Measurements from ENCODE around the gene TMEM163. TPM values are rescaled to one million over a fixed set of nuclear protein-coding genes. Genes with fewer than 3 reads are reported as not detected.
A peak's percentile ranks its signal among the peaks of the same experiment; 100 is the strongest.
"Not testable (repeated sequence)": the region's sequence is repeated elsewhere in the genome, so short reads cannot be mapped to it uniquely, and the experiment has no call there.

The TMEM163 gene
- total RNA-seq, 3 donors from 2014 or later, result 0.13 to 0.20 (median 0.14) TPM

DNA sequence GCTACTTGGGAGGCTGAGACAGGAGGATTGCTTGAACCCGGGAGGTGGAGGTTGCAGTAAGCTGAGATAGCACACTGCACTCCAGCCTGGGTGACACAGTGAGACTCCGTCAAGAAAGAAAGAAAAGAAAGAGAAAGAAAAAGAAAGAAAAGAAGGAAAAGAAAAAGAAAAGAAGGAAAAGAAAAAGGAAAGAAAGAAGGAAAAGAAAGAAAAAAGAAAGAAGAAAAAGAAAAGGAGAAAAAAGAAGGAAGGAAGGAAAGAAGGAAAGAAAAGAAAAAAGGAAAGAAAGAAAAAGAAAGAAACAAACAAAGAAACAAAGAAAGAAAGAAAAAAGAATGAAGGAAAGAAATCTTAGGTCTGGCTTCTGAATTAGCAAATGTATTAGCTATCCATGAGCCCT, 150.4 kb downstream of the TMEM163 start:
- H3K4me1 Mint-ChIP-seq (ENCODE audit: low read depth), result no peaks in the 10 kb centered on the region
- no peak overlapping the region for H3K4me3 Mint-ChIP-seq
- H3K9me3 Mint-ChIP-seq, result no peaks in the 10 kb centered on the region
- H3K27me3 Mint-ChIP-seq (ENCODE audit: low read depth), result peaks cover 7% of the 10 kb centered on the region
- no peaks in the 10 kb centered on the region for H3K36me3 Mint-ChIP-seq (ENCODE audit: insufficient read depth)
- no peak for ATAC-seq
- no peak for DNase-seq

DNA sequence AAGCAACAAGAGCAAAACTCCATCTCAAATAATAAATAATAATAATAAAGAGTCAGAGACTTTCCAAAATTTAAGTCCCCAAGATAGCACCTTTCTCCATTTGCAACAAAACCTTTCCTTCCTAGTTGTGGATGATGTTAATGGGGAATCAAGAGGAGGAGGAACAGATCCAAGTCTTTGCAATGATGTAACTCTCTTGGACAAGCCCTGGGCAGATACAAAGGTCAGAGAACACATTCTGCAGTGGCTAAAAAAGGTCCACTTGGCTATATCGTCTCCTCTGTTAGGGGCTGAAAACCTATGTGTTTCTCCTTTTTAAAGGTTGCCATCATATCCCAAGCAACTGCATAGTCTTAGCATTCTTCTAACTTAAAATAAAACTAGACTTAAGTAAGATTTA, 151.1 kb downstream of the TMEM163 start:
- Mint-ChIP-seq H3K4me1 (ENCODE audit: low read depth) (no peaks in the 10 kb centered on the region), H3K4me3 (no peak overlapping the region), H3K9me3 (no peaks in the 10 kb centered on the region), H3K27me3 (ENCODE audit: low read depth) (peaks cover 9% of the 10 kb centered on the region), H3K36me3 (ENCODE audit: insufficient read depth) (no peaks in the 10 kb centered on the region)
- ATAC-seq, result no peak
- no peak for DNase-seq

DNA sequence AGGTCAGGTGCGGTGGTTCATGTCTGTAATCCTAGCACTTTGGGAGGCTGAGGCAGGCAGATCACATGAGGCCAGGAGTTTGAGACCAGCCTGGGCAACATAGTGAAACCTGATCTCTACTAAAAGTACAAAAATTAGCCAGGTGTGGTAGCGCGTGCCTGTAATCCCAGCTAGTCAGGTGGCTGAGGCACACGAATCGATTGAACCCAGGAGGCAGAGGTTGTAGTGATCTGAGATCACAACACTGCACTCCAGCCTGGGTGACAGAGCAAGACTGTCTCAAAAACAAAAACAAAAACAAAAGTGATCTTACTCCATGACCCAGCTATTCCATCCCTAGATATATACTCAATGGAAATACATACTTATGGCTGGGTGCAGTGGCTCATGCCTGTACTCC, 153.8 kb downstream of the TMEM163 start:
- ATAC-seq; DNase-seq; H3K36me3 Mint-ChIP-seq (ENCODE audit: insufficient read depth); H3K9me3 Mint-ChIP-seq; H3K4me1 Mint-ChIP-seq (ENCODE audit: low read depth); H3K4me3 Mint-ChIP-seq: not testable (repeated sequence)
- peaks cover 13% of the 10 kb centered on the region for H3K27me3 Mint-ChIP-seq (ENCODE audit: low read depth)

DNA sequence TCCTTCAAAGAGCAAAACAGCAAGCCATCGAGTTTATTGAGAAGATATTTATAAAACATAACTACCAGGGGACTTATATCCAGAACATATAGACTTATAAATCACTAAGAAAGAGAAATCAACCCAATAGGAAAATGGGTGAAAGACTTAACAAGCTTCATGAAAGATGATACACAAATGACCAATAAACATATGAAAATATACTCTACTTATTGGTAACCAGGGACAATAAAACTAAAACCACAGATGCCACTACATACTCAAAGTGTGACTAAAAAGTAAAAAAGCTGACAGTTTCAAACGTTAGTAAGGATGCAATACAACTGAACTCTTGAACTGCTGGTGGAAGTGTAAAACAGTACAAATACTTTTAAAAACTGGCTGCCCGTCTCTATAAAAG, 154.3 kb downstream of the TMEM163 start:
- H3K4me1 Mint-ChIP-seq (ENCODE audit: low read depth), result no peaks in the 10 kb centered on the region
- no peaks in the 10 kb centered on the region for H3K36me3 Mint-ChIP-seq (ENCODE audit: insufficient read depth)
- no peak for DNase-seq
- peaks cover 13% of the 10 kb centered on the region for H3K27me3 Mint-ChIP-seq (ENCODE audit: low read depth)
- no peaks in the 10 kb centered on the region for H3K9me3 Mint-ChIP-seq
- H3K4me3 Mint-ChIP-seq, result no peak overlapping the region
- ATAC-seq, result peak in 1 of 2 donors; percentile 28

DNA sequence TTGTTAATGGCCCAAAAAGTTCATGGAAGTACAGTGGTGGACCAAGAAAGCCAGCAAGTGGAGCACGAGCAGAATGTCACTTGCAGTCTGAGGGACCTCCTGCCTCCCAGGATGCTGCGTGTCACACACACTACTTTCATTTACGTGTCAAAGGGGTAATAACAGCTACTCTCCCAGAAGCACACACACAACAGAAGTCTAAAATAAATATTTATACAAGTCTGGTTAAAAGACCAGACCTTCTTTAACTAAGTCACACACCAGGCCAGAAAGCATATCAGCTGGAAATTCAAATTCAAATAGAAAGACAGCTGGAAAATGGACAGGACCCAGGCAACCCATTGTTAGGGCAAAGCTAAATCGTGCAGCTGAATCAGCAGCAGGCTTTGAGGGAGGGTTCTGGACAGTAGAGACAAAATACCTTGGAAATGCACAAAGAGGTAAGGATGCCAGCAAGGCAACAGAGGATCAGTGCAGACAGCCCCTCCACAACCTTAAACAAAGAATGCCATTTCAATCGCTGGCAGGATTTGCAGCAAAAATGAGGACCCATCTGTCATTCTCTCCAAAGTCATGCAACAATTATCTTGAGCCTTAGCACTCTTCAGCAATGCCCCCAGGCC, 160.5 kb downstream of the TMEM163 start:
- no peak for DNase-seq
- Mint-ChIP-seq H3K4me3 (no peak overlapping the region), H3K4me1 (ENCODE audit: low read depth) (no peaks in the 10 kb centered on the region), H3K9me3 (no peaks in the 10 kb centered on the region), H3K36me3 (ENCODE audit: insufficient read depth) (no peaks in the 10 kb centered on the region), H3K27me3 (ENCODE audit: low read depth) (peaks cover 10% of the 10 kb centered on the region)
- ATAC-seq, result no peak

DNA sequence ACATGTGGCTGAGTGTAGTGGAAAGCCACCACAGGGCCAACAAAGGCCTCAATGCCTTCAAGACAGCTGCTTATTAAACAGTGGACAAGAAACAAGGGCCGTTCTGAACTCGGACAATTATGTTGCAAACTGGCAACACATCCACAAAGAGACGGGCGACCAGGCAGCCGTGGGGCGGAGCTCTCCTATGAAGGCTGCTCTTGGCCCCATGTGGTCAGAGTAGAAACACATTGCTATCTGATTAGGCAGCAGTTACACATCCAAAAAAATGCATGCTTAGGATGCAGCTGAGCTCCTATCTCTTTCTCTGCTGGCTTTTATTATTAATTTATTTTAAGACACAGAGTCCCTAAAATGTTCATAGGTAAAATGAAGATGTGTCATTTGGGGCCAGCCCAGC, 163.4 kb downstream of the TMEM163 start:
- H3K4me1 Mint-ChIP-seq (ENCODE audit: low read depth), result no peaks in the 10 kb centered on the region
- H3K27me3 Mint-ChIP-seq (ENCODE audit: low read depth), result peaks cover 4% of the 10 kb centered on the region
- H3K36me3 Mint-ChIP-seq (ENCODE audit: insufficient read depth), result no peaks in the 10 kb centered on the region
- ATAC-seq (no peak), DNase-seq (no peak)
- no peak overlapping the region for H3K4me3 Mint-ChIP-seq
- no peaks in the 10 kb centered on the region for H3K9me3 Mint-ChIP-seq

DNA sequence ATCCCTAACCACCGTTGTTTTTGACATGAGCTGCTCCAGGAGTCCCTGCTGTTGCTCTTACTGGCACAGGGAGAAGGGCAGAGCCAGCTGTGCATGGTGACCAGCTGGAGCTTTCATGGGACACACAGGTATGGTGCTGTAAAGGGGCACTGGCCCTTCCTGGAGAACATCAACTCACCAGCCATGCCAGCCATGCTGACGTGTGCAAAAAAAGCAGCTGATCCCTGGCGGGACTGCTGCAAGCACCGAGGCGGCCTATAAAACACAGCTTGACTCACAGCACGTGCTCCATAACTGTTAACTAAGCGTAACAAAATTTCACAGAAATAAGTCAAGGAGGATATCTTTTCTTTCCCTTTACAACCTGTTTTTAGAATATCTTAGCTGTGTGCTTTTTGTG, 165.1 kb downstream of the TMEM163 start:
- no peak for ATAC-seq

DNA sequence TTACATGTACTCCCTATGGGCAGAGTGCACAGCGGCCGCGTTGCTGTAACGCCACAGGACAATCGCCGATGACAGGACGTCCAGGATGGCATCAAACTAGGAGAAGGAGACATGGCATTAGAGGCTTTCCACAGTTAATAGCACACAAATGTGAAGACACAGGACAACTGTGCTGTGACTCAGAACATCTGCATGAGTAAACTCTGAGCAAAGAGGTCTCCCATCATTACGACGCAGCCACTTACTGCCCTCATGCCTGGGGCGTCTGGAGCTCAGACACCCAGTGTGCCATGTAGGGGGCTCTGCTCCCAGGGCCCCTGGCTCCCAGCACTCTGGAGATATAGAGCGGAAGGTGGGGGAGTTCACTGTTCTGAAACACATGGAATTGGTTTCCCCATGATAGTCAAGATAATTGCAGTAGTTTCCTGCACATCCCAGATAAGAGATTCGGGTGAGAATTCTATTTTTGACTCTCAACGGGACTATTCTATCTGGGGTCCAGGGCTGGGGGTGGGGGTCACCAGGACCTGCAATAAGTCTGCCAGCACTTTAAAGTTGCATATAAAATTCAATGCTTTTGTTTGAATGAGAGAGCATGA, 168.1 kb downstream of the TMEM163 start:
- H3K36me3 Mint-ChIP-seq (ENCODE audit: insufficient read depth), result no peaks in the 10 kb centered on the region

More for the DNA sequence above, 165.1 kb downstream of the TMEM163 start:
- H3K27me3 Mint-ChIP-seq (ENCODE audit: low read depth), result peaks cover 4% of the 10 kb centered on the region
- H3K4me3 Mint-ChIP-seq, result no peak overlapping the region
- no peaks in the 10 kb centered on the region for H3K4me1 Mint-ChIP-seq (ENCODE audit: low read depth)
- no peaks in the 10 kb centered on the region for H3K9me3 Mint-ChIP-seq
- H3K36me3 Mint-ChIP-seq (ENCODE audit: insufficient read depth), result no peaks in the 10 kb centered on the region
- DNase-seq, result no peak

DNA sequence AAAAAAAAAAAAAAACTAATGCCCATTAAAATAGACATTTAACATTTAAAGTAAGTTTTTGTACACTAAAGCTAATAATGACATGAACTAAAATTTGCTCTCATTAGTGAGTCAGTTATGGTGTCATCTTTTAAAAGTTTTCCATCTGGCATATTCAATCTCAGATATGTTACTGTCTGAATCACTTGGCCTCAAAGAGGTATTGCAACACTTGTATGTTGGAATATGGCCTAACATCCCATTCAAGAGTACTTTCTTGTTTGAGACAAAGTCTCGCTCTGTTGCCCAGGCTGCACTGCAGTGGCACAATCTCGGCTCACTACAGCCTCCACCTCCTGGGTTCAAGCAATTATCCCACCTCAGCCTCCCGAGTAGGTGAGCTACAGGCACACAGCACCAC, 169.7 kb downstream of the TMEM163 start:
- Mint-ChIP-seq H3K9me3 (no peaks in the 10 kb centered on the region), H3K4me1 (ENCODE audit: low read depth) (no peaks in the 10 kb centered on the region), H3K36me3 (ENCODE audit: insufficient read depth) (no peaks in the 10 kb centered on the region), H3K27me3 (ENCODE audit: low read depth) (no peaks in the 10 kb centered on the region), H3K4me3 (no peak overlapping the region)
- ATAC-seq, result no peak
- DNase-seq, result no peak

More for the DNA sequence above, 168.1 kb downstream of the TMEM163 start:
- H3K4me3 Mint-ChIP-seq, result no peak overlapping the region
- no peaks in the 10 kb centered on the region for H3K27me3 Mint-ChIP-seq (ENCODE audit: low read depth)
- no peaks in the 10 kb centered on the region for H3K4me1 Mint-ChIP-seq (ENCODE audit: low read depth)
- no peaks in the 10 kb centered on the region for H3K9me3 Mint-ChIP-seq
- ATAC-seq (no peak), DNase-seq (no peak)

DNA sequence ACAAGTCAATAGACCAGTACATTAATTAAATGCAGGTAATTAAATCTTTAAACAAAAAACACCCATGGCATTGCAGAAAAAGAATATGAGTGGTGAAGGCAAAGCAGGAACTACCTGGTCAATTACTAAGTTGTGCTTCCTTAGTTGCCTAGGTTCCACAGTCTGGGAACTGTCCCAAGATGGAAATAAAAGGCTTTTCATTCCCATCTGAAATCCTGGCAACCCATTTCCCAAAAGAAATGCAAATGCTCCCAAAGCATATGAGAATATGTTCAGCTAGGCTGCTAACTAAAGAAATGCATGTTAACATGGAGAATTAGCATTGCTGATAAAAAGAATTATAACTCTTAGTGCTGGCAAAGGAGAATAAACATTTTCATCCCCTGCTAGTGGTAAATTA, 177.8 kb downstream of the TMEM163 start:
- no peak for ATAC-seq
- Mint-ChIP-seq H3K4me3 (no peak overlapping the region), H3K36me3 (ENCODE audit: insufficient read depth) (no peaks in the 10 kb centered on the region), H3K4me1 (ENCODE audit: low read depth) (no peaks in the 10 kb centered on the region), H3K9me3 (no peaks in the 10 kb centered on the region), H3K27me3 (ENCODE audit: low read depth) (no peaks in the 10 kb centered on the region)
- no peak for DNase-seq

DNA sequence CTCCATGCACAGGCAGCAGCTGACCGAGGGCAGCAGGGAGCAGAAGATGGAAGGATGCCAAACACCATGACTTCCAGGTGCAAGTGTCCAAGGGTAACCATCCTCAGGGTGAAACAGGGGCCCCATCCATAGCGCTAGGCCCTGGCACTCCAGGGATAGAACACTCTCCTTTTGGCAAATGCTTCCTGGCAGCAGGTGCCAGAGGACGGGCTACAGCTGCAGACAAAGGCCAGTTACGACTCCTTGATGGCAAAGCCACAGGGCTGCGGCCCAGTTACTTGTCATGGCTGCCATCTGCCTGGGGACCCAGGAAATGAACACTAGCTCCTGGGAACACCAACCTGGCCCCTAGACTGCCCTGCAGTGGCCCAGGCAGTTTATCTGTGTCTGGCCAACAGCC, 178.8 kb downstream of the TMEM163 start:
- no peaks in the 10 kb centered on the region for H3K27me3 Mint-ChIP-seq (ENCODE audit: low read depth)
- ATAC-seq, result no peak

DNA sequence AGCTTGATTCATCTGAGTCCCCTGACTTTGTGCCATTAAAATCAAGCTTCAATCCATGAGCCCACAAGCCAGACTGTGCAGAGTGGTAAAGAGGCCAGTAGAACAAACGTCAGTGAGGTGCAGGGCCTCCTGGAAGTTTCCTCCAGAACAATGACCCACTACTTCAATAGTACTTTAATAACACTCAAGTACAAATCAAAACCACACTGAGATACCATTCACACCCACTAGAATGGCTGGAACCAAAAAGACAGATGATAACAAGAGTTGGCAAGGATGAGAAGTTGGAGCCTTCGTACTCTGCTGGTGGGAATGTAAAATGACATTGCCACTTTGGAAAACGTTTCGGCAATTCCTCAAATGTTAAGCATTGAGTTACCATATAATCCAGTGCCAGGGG, 181.1 kb downstream of the TMEM163 start:
- ATAC-seq (no peak), DNase-seq (no peak)
- H3K27me3 Mint-ChIP-seq (ENCODE audit: low read depth), result no peaks in the 10 kb centered on the region
- H3K4me3 Mint-ChIP-seq, result no peak overlapping the region
- no peaks in the 10 kb centered on the region for H3K36me3 Mint-ChIP-seq (ENCODE audit: insufficient read depth)
- no peaks in the 10 kb centered on the region for H3K4me1 Mint-ChIP-seq (ENCODE audit: low read depth)
- no peaks in the 10 kb centered on the region for H3K9me3 Mint-ChIP-seq

More for the DNA sequence above, 178.8 kb downstream of the TMEM163 start:
- Mint-ChIP-seq H3K9me3 (no peaks in the 10 kb centered on the region), H3K4me3 (no peak overlapping the region), H3K4me1 (ENCODE audit: low read depth) (no peaks in the 10 kb centered on the region), H3K36me3 (ENCODE audit: insufficient read depth) (no peaks in the 10 kb centered on the region)
- no peak for DNase-seq

DNA sequence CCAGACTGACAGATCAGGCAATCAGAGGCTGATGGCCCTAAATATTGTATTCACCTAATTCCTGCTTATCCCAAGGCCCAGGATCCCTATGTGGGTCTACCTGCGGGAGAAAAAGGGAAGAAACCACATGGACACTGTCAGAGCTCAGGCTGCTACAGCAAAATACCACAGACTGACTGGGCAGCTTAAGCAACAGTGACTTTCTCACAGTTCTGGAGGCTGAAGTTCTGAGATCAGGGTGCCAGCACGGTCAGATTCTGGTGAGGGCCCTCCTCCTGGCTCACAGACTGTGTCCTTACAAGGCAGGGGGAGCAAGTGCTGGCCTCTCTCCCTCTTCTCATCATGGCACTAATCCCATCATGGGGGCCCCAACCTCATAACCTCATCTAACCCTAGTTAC, 181.7 kb downstream of the TMEM163 start:
- Mint-ChIP-seq H3K4me3 (no peak overlapping the region), H3K36me3 (ENCODE audit: insufficient read depth) (no peaks in the 10 kb centered on the region), H3K27me3 (ENCODE audit: low read depth) (no peaks in the 10 kb centered on the region), H3K9me3 (no peaks in the 10 kb centered on the region), H3K4me1 (ENCODE audit: low read depth) (no peaks in the 10 kb centered on the region)
- no peak for DNase-seq
- no peak for ATAC-seq

DNA sequence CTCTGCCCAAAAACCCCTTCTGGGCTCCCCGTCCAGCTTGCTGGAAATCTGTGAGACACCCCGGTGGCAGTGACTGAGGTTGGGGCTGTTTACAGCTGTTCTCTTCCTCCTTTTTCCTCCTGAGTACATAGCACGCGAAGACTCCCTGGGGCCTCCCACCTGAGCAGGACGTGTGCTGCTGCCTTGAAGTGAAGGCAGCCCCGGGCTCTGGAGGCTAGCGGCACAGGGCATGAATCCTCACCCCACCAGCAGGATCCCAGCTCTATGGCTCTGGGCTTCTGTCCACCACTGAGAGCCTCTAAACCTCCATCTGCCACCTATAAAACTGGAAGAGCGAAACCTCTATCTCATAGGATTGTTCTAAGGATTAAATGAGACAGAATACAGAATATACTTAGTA, 182.5 kb downstream of the TMEM163 start:
- H3K4me3 Mint-ChIP-seq, result no peak overlapping the region
- DNase-seq (no peak), ATAC-seq (no peak)
- H3K9me3 Mint-ChIP-seq, result no peaks in the 10 kb centered on the region
- no peaks in the 10 kb centered on the region for H3K36me3 Mint-ChIP-seq (ENCODE audit: insufficient read depth)
- H3K4me1 Mint-ChIP-seq (ENCODE audit: low read depth), result no peaks in the 10 kb centered on the region
- H3K27me3 Mint-ChIP-seq (ENCODE audit: low read depth), result no peaks in the 10 kb centered on the region

DNA sequence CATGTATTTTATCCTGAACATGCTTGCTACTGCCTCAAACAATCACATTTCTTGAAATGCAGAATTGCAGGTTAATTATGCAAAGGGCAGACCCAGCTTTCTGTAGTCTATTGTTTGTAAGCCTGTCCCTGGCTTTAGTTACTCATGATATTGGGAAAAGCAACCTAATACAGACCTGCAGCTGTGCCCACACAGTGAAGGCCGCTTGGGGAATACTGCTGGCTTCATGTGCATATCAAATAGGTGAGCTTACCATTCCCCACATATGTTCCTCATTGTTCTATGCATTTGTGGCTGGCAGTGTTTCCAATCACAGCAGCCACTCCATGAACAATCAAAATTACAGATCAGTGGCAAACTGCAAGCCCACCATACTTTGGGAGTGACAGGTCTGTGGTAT, 186.3 kb downstream of the TMEM163 start:
- DNase-seq (no peak), ATAC-seq (no peak)
- no peaks in the 10 kb centered on the region for H3K27me3 Mint-ChIP-seq (ENCODE audit: low read depth)
- H3K36me3 Mint-ChIP-seq (ENCODE audit: insufficient read depth), result no peaks in the 10 kb centered on the region
- H3K4me1 Mint-ChIP-seq (ENCODE audit: low read depth), result no peaks in the 10 kb centered on the region
- H3K9me3 Mint-ChIP-seq, result no peaks in the 10 kb centered on the region
- H3K4me3 Mint-ChIP-seq, result no peak overlapping the region

All from activated T-cell treated with anti-CD3 and anti-CD28 coated beads, Interleukin-2, amount 50 U/mL, for 4 hours (primary cell).